GM18909 (cell line): ENCODE data around the gene CERS4.

Experiments
- ATAC-seq: cut with Tn5 transposase; IDR thresholded peaks from one replicate; pipeline ENCODE4 v1.9.1; 2021; ENCODE audit warnings: mild to moderate bottlenecking; ENCODE audit not compliant: unreplicated experiment, poor library complexity

CERS4 gene

DNA sequence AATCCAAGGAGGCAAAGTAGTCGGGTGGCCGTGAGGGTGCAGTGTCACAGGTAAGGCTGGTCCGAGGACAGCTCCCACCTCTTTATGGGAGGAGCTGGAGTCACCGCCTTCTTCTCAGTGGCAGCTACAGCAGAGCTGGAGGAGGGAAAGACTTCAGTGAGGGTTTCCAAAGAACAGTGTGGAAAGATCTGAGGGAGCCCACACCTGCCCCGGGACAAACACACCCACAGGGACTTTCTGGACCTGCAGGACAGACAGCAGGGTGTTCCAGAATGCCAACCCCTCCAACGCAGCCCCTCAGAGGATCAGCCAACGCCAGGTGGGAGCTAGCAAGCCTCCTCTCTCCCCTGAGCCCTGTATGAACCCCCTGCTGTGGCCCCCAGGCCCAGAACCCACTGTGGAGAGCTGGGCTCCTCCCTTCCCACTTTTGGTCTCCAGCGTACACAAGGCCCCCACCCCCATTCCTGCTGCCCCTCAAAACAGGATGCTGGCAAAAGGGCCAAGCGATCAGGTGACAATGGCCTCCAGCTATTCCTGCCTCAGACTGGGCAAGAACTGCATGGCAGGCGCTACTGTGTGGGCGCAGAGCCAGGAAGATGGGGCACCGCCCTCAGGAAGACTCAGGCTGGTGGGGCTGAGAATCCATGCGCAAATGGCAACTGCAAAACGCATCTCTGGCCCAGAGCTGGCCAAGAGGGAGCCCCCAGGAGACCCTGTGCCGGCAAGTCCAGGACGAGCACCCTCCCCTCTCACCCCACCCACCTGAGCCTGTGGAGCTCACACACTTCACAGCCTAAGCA, 102.5 kb downstream of the CERS4 start:
- ATAC-seq = no peak
